IPS-15b (cell line): ENCODE results near the gene ADAM10.

Experiments
- H3K27me3 ChIP-seq: one replicate; pipeline ENCODE4 v1.6.1; 2013; ENCODE audit warnings: low read length; ENCODE audit not compliant: control insufficient read depth, insufficient read depth
- H3K36me3 ChIP-seq: one replicate; pipeline ENCODE4 v1.6.1; 2013; ENCODE audit warnings: low read length; ENCODE audit not compliant: control insufficient read depth, insufficient read depth
- H3K4me1 ChIP-seq: one replicate; pipeline ENCODE4 v1.6.1; 2013; ENCODE audit warnings: mild to moderate bottlenecking, low read length; ENCODE audit not compliant: control insufficient read depth, insufficient read depth
- H3K4me3 ChIP-seq: one replicate; pipeline ENCODE4 v1.5.1; 2013; ENCODE audit warnings: low read depth, low read length
- H3K9ac ChIP-seq: one replicate; pipeline ENCODE4 v1.6.1; 2013; ENCODE audit warnings: low read depth, mild to moderate bottlenecking, low read length
- H3K9me3 ChIP-seq: one replicate; pipeline ENCODE4 v1.6.1; 2013; ENCODE audit warnings: mild to moderate bottlenecking, low read length; ENCODE audit not compliant: control insufficient read depth, insufficient read depth

The ADAM10 gene

GRCh38 chr15:58583171-58583908, 166.2 kb downstream of the ADAM10 start:
- H3K9ac ChIP-seq: no peak overlapping the region

DNA sequence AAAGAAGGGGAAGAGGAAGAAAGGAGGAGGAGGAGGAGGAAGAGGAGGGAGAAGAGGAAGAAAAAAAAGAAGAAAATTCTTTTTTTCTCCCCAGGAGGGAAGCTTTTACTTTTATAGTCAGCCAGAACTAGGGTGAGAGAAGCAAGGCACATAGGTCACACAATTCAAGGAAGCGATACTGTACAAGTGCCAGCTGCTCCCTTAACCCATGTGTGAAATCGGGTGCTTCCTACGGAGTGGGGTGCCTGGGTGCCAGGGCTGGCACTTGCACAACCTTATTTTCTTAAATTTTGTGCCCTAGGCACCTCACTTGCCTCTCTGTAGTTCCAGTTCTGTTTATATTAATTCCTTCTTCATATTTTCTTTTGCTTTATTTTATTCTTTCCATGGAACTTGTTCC, 167.3 kb downstream of the ADAM10 start:
- Histone ChIP-seq H3K4me3 (no peak overlapping the region), H3K27me3 (no peaks in the 10 kb centered on the region), H3K36me3 (no peaks in the 10 kb centered on the region), H3K9ac (no peak overlapping the region), H3K9me3 (no peaks in the 10 kb centered on the region), H3K4me1 (no peaks in the 10 kb centered on the region)

More at GRCh38 chr15:58583171-58583908, 166.2 kb downstream of the ADAM10 start:
- Histone ChIP-seq H3K27me3 (no peaks in the 10 kb centered on the region), H3K36me3 (no peaks in the 10 kb centered on the region), H3K4me1 (no peaks in the 10 kb centered on the region), H3K9me3 (no peaks in the 10 kb centered on the region), H3K4me3 (no peak overlapping the region)

DNA sequence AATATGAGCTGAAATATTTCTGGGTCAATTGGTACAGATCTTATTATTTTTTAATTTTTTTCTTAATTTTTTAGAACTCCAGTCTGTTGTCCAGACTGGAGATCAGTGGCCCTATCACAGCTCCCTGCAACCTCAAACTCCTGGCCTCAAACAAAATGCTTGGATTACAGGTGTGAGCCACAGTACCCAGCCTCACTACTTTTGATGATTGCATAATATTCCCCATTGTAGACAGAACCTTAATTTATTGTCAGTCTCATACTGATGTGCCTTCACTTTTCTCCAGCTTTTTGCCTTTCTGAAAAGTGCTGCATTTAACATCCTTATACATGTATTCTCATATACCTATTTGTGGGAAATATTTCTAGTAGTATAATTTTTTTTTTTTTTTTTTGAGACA, 172.8 kb downstream of the ADAM10 start:
- Histone ChIP-seq H3K9ac (no peak overlapping the region), H3K9me3 (no peaks in the 10 kb centered on the region), H3K4me3 (no peak overlapping the region), H3K27me3 (no peaks in the 10 kb centered on the region), H3K36me3 (no peaks in the 10 kb centered on the region), H3K4me1 (no peaks in the 10 kb centered on the region)

GRCh38 chr15:58575045-58575786, 174.3 kb downstream of the ADAM10 start:
- no peaks in the 10 kb centered on the region for H3K27me3 ChIP-seq
- no peak overlapping the region for H3K9ac ChIP-seq
- no peak overlapping the region for H3K4me3 ChIP-seq
- no peaks in the 10 kb centered on the region for H3K4me1 ChIP-seq
- H3K9me3 ChIP-seq: no peaks in the 10 kb centered on the region
- no peaks in the 10 kb centered on the region for H3K36me3 ChIP-seq

GRCh38 chr15:58574631-58575030, 174.9 kb downstream of the ADAM10 start:
- Histone ChIP-seq H3K36me3 (no peaks in the 10 kb centered on the region), H3K4me3 (no peak overlapping the region), H3K4me1 (no peaks in the 10 kb centered on the region), H3K9me3 (no peaks in the 10 kb centered on the region), H3K27me3 (no peaks in the 10 kb centered on the region), H3K9ac (no peak overlapping the region)

DNA sequence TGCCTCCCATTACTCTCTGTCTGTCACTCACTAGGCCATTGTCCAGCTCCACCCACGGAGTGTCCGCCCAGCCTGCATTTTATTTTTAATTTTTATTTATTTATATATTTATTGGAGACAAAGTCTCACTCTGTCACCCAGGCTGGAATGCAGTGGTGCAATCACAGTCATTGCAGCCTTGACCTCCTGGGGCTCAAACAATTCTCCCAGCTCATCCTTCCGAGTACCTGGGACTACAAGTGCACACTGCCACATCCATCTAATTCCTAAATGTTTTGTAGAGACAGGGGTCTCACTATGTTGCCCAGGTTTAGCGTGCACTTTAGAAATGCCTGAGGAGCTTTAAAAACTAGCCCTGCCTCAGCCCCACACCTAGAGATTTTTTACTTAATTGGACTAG, 176.2 kb downstream of the ADAM10 start:
- Histone ChIP-seq H3K36me3 (no peaks in the 10 kb centered on the region), H3K9ac (no peak overlapping the region), H3K4me1 (no peaks in the 10 kb centered on the region), H3K27me3 (no peaks in the 10 kb centered on the region), H3K9me3 (no peaks in the 10 kb centered on the region), H3K4me3 (no peak overlapping the region)

GRCh38 chr15:58572521-58572920, 177.0 kb downstream of the ADAM10 start:
- Histone ChIP-seq H3K4me1 (no peaks in the 10 kb centered on the region), H3K9ac (no peak overlapping the region), H3K4me3 (no peak overlapping the region), H3K9me3 (no peaks in the 10 kb centered on the region), H3K27me3 (no peaks in the 10 kb centered on the region), H3K36me3 (no peaks in the 10 kb centered on the region)

DNA sequence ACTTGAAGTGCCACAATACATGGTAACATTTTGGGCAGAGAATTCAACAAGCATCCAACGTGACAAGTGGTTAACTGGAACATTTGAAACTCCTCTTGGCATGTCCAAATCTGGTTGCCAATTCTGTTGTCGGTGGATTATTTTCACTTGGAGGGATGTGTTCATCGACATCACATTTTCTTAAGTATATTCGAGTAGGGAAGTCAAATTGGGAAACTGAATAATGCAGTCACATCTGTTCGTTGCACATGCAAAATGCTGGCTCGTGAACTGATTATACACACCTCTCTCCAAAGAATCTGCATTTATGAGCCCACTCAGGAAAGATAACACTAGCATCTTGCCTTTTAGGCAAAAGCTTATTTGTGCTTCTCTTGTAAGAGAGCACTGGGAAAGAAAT, 178.0 kb downstream of the ADAM10 start:
- Histone ChIP-seq H3K4me1 (no peaks in the 10 kb centered on the region), H3K36me3 (no peaks in the 10 kb centered on the region), H3K27me3 (no peaks in the 10 kb centered on the region), H3K9me3 (no peaks in the 10 kb centered on the region), H3K9ac (no peak overlapping the region), H3K4me3 (no peak overlapping the region)

- Histone ChIP-seq H3K4me3 (no peak overlapping the region), H3K27me3 (no peaks in the 10 kb centered on the region), H3K9me3 (no peaks in the 10 kb centered on the region), H3K36me3 (no peaks in the 10 kb centered on the region), H3K4me1 (no peaks in the 10 kb centered on the region), H3K9ac (no peak overlapping the region)
Observed at GRCh38 chr15:58569455-58569854, 180.1 kb downstream of the ADAM10 start.

GRCh38 chr15:58568157-58568571, 181.3 kb downstream of the ADAM10 start:
- H3K36me3 ChIP-seq: no peaks in the 10 kb centered on the region
- H3K4me1 ChIP-seq: no peaks in the 10 kb centered on the region
- H3K9me3 ChIP-seq: no peaks in the 10 kb centered on the region
- H3K9ac ChIP-seq: no peak overlapping the region
- H3K4me3 ChIP-seq: no peak overlapping the region
- H3K27me3 ChIP-seq: no peaks in the 10 kb centered on the region

GRCh38 chr15:58566029-58566428, 183.5 kb downstream of the ADAM10 start:
- no peaks in the 10 kb centered on the region for H3K4me1 ChIP-seq
- no peaks in the 10 kb centered on the region for H3K27me3 ChIP-seq
- H3K9me3 ChIP-seq: no peaks in the 10 kb centered on the region

GRCh38 chr15:58565619-58566018, 183.9 kb downstream of the ADAM10 start:
- H3K27me3 ChIP-seq: no peaks in the 10 kb centered on the region

More at GRCh38 chr15:58566029-58566428, 183.5 kb downstream of the ADAM10 start:
- H3K9ac ChIP-seq: no peak overlapping the region
- no peaks in the 10 kb centered on the region for H3K36me3 ChIP-seq
- no peak overlapping the region for H3K4me3 ChIP-seq

More at GRCh38 chr15:58565619-58566018, 183.9 kb downstream of the ADAM10 start:
- no peak overlapping the region for H3K9ac ChIP-seq
- H3K9me3 ChIP-seq: no peaks in the 10 kb centered on the region
- no peaks in the 10 kb centered on the region for H3K36me3 ChIP-seq
- no peak overlapping the region for H3K4me3 ChIP-seq
- no peaks in the 10 kb centered on the region for H3K4me1 ChIP-seq
